NCI-H2081 (cell line): ENCODE measurements around the gene MTX1.
"Not testable (repeated sequence)": the region's sequence is repeated elsewhere in the genome, so short reads cannot be mapped to it uniquely, and the experiment has no call there.

Source experiments
- DNase-seq, 2 experiments: peaks; one replicate each; lab custom pipeline; 2025; lab: John Stamatoyannopoulos, UW

The MTX1 gene

DNA sequence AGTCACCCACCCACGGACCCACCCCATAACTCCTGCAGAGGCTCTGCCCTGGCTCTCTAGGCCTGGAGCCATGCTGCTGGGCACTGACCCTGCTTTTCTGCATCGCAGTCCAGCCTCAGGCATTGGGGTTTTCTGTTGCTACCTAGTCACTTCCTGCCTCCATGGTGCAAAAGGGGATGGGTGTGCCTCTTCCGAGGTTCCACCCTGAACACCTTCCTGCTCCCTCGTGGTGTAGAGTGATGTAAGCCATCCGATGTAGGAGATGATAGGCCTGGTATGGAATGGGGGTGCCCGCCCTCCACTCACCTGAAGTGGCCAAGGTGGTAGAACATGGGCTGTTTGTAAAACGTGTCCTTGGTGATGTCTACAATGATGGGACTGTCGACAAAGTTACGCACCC, 26.9 kb downstream of the MTX1 start:
- not testable (repeated sequence) for DNase-seq

- no peak for DNase-seq
Observed at GRCh38 chr1:155236451-155236850, 28.0 kb downstream of the MTX1 start.

DNA sequence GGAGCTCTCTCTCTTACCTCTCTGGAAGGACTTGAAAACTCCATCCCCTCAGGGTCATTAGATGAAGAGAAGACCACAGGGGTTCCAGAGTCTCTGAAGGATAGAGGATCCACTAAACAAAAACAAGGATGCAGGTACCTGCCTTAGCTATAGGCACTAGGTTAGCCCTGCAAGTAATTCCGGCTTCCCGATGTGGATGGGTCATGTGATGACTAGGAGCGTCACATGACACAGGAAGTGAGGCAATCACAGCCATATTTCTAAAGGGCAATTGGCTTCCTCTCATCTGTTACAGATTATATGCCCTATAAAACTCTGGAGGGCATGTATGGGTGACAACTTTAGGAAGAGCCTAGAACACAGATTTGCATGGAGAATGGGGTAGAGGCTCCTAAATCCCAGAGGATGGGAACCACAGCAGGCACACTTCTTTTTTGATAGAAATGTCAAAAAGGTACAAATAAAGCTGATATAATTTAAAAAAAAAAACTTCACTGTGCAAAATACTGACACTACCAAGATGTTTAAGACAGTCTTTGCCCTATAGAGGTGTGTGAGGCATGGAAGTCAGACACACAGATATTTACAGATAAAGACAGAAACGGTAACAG, 32.7 kb downstream of the MTX1 start:
- DNase-seq: peak; percentile 62 to 89

DNA sequence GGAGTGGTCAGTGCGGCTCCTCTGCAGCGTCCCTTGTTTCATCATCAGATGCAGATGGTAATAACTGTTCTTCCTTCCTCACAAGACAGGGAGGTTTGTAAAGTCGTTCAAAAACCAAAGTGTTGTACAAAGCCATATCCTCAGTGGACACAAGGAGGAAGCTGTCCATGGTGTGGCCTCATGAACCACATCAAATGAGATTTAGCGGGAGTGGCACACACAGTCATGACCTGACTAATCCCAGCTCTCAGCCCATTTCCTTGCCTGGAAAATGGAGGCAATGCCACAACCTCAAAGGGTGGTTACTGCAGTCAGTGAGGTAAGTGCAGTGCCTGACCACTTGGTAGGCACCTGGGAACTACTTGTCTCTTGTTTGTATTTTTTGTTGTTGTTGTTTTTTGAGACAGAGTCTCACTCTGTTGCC, 33.4 kb downstream of the MTX1 start:
- no peak for DNase-seq

DNA sequence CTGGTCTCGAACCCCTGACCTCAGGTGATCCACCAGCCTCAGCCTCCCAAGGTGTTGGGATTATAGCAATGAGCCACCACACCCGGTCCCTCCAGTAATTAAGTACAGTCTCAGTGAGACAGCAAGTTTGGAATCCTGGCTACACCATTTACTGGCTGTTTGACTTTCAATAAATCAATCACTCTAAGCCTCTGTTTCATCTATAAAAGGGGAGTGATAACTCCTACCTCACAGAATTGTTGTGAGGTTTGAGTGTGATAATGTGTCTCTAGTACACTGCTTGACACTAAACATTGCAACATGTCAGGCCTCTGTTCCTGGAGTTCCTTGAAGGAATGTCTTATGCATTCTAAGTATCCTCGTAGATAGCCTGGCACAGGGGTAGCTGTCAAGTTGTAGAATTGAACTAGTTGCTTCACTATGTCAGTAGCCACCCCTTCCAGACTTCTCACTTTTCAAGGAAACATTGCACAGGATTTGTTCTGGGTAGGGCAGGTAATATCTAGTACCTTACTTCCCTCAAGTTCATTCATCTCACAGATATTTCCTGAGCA, 34.4 kb downstream of the MTX1 start:
- DNase-seq: no peak

- peak; percentile 98 for DNase-seq
Observed at GRCh38 chr1:155244368-155245162, 36.1 kb downstream of the MTX1 start.

- DNase-seq: no peak
Observed at GRCh38 chr1:155245163-155245524, 36.6 kb downstream of the MTX1 start.

DNA sequence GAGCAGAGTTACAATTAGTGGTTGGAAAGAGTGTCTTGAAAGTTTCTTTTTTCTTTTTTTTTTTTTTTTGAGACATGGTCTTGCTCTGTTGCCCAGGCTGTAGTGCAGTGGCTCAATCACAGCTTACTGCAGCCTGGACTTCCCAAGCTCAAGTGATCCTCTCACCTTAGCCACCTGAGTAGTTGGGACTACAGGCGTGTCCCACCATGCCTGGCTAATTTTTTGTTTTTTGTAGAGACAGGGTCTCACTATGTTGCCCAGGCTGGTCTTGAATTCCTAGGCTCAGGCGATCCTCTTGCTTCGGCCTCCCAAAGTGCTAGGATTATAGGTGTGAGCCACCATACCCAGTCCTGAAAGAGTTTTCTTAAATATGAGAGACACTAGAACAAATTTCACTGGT, 38.3 kb downstream of the MTX1 start:
- not testable (repeated sequence) for DNase-seq

DNA sequence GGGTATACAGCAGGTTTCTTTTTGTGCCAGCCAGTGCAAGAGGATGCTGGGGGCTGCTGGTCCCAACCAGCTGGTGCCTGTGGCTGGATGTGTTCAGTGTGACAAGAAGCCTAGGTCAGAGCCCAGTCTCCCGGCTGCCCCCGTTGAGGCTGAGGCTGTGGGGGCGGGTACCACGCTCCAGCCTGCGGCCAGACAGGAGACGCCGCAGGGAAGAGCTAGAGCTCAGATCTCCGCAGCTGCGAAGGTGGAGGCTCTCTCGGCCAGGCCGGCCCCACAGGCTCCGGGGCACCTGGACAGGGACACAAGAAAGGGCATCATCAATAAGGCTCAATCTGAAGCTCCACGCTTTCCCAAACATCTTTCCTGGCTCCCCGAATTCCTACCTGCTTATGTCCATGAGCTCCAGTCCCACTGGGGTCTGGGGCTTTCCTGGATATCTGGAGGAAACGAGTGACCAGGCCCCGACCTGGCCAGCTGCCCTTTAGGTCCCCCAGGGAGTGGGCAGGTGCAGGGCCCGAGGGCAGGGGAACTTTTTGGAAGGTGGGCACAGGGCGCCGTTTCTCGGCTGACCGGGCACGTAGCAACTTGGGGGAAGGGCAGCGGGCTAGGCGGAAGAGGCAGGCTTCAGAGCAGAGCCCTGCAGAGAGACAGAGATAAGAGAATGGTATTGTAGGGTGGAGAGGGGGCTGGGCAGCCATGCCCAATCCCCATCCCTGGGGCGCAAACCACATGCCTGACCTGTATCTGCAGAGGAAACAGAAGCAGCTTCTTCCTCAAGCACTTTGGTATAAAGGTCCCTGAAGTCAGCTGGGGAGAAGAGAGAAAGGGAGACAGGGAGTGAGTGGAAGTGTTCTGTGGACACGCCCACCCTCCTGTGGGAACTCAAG, 39.4 kb downstream of the MTX1 start:
- DNase-seq: no peak

GRCh38 chr1:155250246-155250632, 41.7 kb downstream of the MTX1 start:
- no peak for DNase-seq

DNA sequence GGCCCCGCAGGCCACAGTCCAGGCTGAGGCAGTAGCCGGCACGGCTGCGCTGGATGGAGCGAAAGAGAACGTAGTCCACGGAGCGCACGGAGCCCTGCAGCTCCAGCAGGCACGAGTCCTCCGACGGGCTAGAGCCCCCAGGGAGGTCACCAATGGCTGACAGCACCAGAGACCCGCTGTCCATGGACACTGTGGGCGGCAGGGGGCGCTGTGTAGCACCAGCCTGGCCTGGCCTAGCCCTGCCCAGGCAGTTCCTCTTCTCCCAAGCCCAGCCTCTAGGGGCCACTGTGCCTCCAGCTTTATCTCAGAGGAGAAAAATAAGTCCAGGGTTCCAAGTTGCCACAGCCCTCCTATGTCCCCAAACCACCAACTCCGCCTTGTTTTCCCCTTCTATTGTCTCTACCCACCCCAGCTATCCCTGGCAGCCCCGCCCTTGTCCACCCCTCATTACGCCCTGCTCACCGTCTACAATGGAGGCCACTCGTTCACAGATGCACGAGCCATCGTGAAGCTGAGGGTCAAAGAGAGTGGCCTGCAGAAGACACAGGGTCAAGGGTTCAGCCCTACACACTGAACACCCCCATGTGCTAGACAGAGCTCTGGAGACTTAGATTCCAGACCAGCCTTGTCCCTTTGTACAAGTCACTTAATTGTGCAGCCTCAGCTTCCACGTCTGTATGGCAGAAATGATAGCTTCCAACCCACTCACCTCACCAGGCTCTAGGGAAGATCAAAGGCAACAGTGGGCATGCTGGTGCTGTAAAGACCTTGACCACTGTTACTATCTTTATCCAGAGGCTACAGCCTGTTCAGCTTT, 42.3 kb downstream of the MTX1 start:
- DNase-seq: peak; percentile 95 to 96

GRCh38 chr1:155251566-155251965, 43.1 kb downstream of the MTX1 start:
- DNase-seq: no peak

- no peak for DNase-seq
Observed at GRCh38 chr1:155253208-155253607, 44.7 kb downstream of the MTX1 start.

DNA sequence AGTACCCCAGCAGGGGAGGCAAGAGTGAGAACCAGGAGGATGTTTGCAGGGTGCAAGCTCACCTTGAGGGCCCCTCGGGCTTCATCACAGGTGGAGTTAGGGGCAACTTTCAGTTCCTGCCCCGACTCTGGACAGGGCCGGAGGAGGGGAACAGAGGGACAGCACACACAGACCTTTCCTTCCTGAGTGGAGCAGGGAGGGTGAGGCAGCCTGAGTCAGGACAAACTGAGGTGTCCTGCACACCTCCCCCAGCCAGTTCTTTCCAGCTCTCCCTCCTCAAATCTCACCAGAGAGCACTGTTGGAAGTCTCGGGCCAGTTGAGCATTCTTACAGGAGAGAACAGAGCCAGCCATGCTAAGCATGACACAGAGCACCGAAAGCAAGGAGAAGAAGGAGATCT, 45.3 kb downstream of the MTX1 start:
- DNase-seq: no peak

DNA sequence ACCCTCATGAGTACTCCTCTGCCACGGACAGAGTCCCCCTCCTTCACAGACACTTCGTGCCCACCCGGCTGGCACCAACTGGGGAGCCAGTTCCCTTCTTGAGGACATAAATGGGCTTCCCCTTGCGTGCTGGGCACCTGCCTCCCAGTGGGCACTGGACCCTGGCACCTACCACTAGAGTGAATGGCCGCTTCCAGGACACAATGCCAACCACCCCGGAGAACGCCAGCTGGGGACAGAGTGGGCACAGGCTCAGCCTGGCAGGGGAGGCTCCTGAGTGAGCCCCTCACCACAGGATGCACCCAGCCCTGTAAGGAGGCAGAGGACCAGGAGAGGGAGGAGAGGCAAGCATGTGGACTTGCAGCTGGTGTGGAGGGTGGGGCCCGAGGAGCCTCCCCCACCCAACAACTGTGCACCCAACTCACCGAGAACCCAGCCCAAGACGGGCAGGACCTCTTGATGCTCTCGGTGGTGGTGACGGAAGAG, 45.8 kb downstream of the MTX1 start:
- no peak for DNase-seq

DNA sequence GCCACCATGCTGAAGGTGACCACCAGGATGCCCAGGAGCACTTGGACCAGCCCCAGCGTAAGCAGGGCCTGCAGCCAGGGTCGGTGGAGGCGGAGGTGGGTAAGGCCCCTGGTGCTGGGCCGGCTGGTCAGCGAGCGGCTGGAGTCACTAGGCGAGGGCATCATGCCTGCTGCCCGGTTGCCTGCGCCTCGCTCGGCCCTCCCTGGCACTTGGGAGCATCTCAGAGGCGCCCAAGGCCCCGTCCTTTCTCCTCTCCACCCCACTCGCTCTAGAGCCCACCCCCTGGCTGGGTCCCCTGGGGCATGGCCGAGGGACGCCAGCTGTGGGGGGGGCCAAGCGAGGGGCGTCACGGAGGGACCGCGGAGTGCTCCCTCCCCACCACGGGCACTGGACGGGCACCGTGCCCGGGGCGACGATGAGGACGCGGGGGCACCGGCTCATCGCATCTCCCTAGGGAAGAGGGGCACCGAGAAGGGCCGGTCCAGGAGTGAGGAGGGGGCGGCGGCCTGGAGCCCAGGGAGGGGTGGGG, 46.3 kb downstream of the MTX1 start:
- peak in 1 of 2 experiments; percentile 29 for DNase-seq

- peak; percentile 90 for DNase-seq
Observed at GRCh38 chr1:155255243-155256007, 46.9 kb downstream of the MTX1 start, which contains the start of gene ENTREP3. TSS of gene ENTREP3 (minus strand) at chr1:155255483. CDS start at chr1:155254877, 606 bp downstream.

GRCh38 chr1:155256058-155256852, 47.8 kb downstream of the MTX1 start:
- DNase-seq: no peak

DNA sequence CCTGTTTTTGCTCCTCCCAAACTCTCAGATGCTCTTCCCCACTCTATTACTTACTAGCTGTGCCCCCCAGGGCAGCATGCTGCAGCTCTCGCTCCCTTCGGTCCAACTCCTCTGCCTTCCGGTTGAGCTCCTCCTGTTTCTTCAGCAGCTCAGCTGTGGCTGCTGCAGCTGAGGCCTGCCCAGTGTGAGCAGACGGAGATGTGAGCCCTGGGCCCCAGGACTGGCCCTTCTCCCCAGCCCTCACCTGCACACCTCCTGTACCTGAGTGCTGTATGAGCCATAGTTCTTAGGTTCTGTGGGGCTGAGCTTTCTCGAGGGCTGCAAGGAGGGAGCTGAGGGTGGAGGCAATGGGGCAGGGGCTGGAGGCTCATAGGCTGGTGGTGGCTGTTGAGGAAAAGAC, 51.8 kb downstream of the MTX1 start:
- DNase-seq: no peak
